Vagina (tissue), 2 donors: ENCODE results near the gene UBASH3B. TPM values are rescaled to one million over a fixed set of nuclear protein-coding genes. Genes with fewer than 3 reads are reported as not detected.

Experiments
- DNase-seq, 2 donors: peaks; one replicate each; pipeline ENCODE4 v3.0.0-alpha.2; 2017; ENCODE audit errors: extremely low spot score in 2 of 2
- H3K27ac ChIP-seq: fragments of 200-600 bp; sonication (generic); one replicate; pipeline ENCODE4 v1.5.1; 2019
- H3K27me3 ChIP-seq: fragments of 200-600 bp; sonication (generic); one replicate; pipeline ENCODE4 v1.5.1; 2019
- H3K36me3 ChIP-seq, 2 donors: fragments of 200-600 bp; sonication (generic); one replicate each; pipeline ENCODE4 v1.5.1; 2017 to 2019
- H3K4me1 ChIP-seq: fragments of 200-600 bp; sonication (generic); one replicate; pipeline ENCODE4 v1.5.1; 2019
- H3K4me3 ChIP-seq, 2 donors: fragments of 200-600 bp; sonication (generic); 1 replicate in 1 of 2; 2 replicates in 1 of 2; pipeline ENCODE4 v1.5.1; 2016 to 2019
- H3K9me3 ChIP-seq: fragments of 200-600 bp; sonication (generic); one replicate; pipeline ENCODE4 v1.5.1; 2019
- CTCF ChIP-seq, 3 experiments: fragments of 450-650 bp in 2 of 3; fragments of 200-600 bp in 1 of 3; sonication (generic) in 1 of 3; IDR thresholded peaks; one replicate each; pipeline ENCODE4 v1.5.1; 2017 to 2019; ENCODE audit warnings: antibody characterized with exemption in 3 of 3, mild to moderate bottlenecking in 2 of 3, moderate library complexity in 2 of 3
- POLR2A ChIP-seq, 2 donors: fragments of 450-650 bp; IDR thresholded peaks; one replicate each; pipeline ENCODE4 v1.6.1; 2017; ENCODE audit warnings: antibody characterized with exemption in 2 of 2, mild to moderate bottlenecking in 2 of 2, moderate library complexity in 2 of 2
- POLR2AphosphoS5 ChIP-seq, 2 donors: sonication (generic); formaldehyde crosslinking; IDR thresholded peaks; one replicate each; pipeline ENCODE4 v1.9.0; 2017; ENCODE audit warnings: antibody characterized with exemption in 2 of 2, mild to moderate bottlenecking in 2 of 2, low read depth in 1 of 2; ENCODE audit not compliant: insufficient read depth in 1 of 2
- intact Hi-C: fragments of 100-400 bp; cut with DNase I; formaldehyde crosslinking; loops from one replicate; pipeline ENCODE4 v1.15.1; 2023
- total RNA-seq: library from RNA; depleted of rRNA; stranded (reverse); fragments of >200 nt; gene quantifications from one replicate; pipeline ENCODE4 v1.2.3, GENCODE V29; 2016

UBASH3B gene
- total RNA-seq, 1 donor from 2014 or later, result 2.2 TPM

- intact Hi-C loops, result no loop called here
- Histone ChIP-seq H3K27ac (no peak overlapping the region), H3K4me1 (no peaks in the 10 kb centered on the region), H3K27me3 (no peaks in the 10 kb centered on the region), H3K9me3 (no peaks in the 10 kb centered on the region), H3K36me3 (no peaks in the 10 kb centered on the region), H3K4me3 (no peak overlapping the region)
- DNase-seq, result no peak
- TF ChIP-seq POLR2A (IDR thresholded peaks at IDR 0.05), result no peak
- TF ChIP-seq POLR2AphosphoS5 (IDR thresholded peaks at IDR 0.05; ENCODE audit: insufficient read depth in 1 of 2, low read depth in 1 of 2), result no peak
- no peak for TF ChIP-seq CTCF (IDR thresholded peaks at IDR 0.05)
These were observed 13.1 kb downstream of the UBASH3B start for GRCh38 chr11:122668562-122669090.

GRCh38 chr11:122670131-122670530 is 14.6 kb downstream of the UBASH3B start:
- Histone ChIP-seq H3K27me3 (no peaks in the 10 kb centered on the region), H3K27ac (no peak overlapping the region), H3K4me1 (no peaks in the 10 kb centered on the region), H3K36me3 (no peaks in the 10 kb centered on the region), H3K9me3 (no peaks in the 10 kb centered on the region), H3K4me3 (no peak overlapping the region)
- TF ChIP-seq POLR2AphosphoS5 (IDR thresholded peaks at IDR 0.05; ENCODE audit: insufficient read depth in 1 of 2, low read depth in 1 of 2) (no peak), POLR2A (IDR thresholded peaks at IDR 0.05) (no peak), CTCF (IDR thresholded peaks at IDR 0.05) (no peak)
- no peak for DNase-seq
- intact Hi-C loops, result no loop called here

- H3K9me3 ChIP-seq, result no peaks in the 10 kb centered on the region
- H3K27me3 ChIP-seq, result no peaks in the 10 kb centered on the region
- TF ChIP-seq POLR2AphosphoS5 (IDR thresholded peaks at IDR 0.05; ENCODE audit: insufficient read depth in 1 of 2, low read depth in 1 of 2) (no peak), POLR2A (IDR thresholded peaks at IDR 0.05) (no peak), CTCF (IDR thresholded peaks at IDR 0.05) (no peak)
- no peak overlapping the region for H3K27ac ChIP-seq
- no peaks in the 10 kb centered on the region for H3K36me3 ChIP-seq
- H3K4me1 ChIP-seq, result no peaks in the 10 kb centered on the region
- no peak for DNase-seq
- no peak overlapping the region for H3K4me3 ChIP-seq
- intact Hi-C loops, result no loop called here
These were observed 15.9 kb downstream of the UBASH3B start for GRCh38 chr11:122671400-122671891.

- Histone ChIP-seq H3K27me3 (no peaks in the 10 kb centered on the region), H3K36me3 (no peaks in the 10 kb centered on the region), H3K4me1 (no peaks in the 10 kb centered on the region), H3K4me3 (no peak overlapping the region), H3K9me3 (no peaks in the 10 kb centered on the region), H3K27ac (no peak overlapping the region)
- intact Hi-C loops, result no loop called here
- no peak for DNase-seq
- TF ChIP-seq POLR2AphosphoS5 (IDR thresholded peaks at IDR 0.05; ENCODE audit: insufficient read depth in 1 of 2, low read depth in 1 of 2), result no peak
- no peak for TF ChIP-seq CTCF (IDR thresholded peaks at IDR 0.05)
- TF ChIP-seq POLR2A (IDR thresholded peaks at IDR 0.05), result no peak
These were observed 17.4 kb downstream of the UBASH3B start for GRCh38 chr11:122672892-122673291.

GRCh38 chr11:122673701-122674100 is 18.2 kb downstream of the UBASH3B start:
- Histone ChIP-seq H3K4me3 (no peak overlapping the region), H3K9me3 (no peaks in the 10 kb centered on the region), H3K27me3 (no peaks in the 10 kb centered on the region), H3K36me3 (no peaks in the 10 kb centered on the region), H3K27ac (no peak overlapping the region), H3K4me1 (no peaks in the 10 kb centered on the region)
- TF ChIP-seq POLR2A (IDR thresholded peaks at IDR 0.05), result no peak
- no peak for TF ChIP-seq CTCF (IDR thresholded peaks at IDR 0.05)
- TF ChIP-seq POLR2AphosphoS5 (IDR thresholded peaks at IDR 0.05; ENCODE audit: insufficient read depth in 1 of 2, low read depth in 1 of 2), result no peak
- DNase-seq, result no peak
- intact Hi-C loops, result no loop called here
